ENCODE results near the gene SLC47A2. TPM values are rescaled to one million over a fixed set of nuclear protein-coding genes. Genes with fewer than 3 reads are reported as not detected.
"Not testable (repeated sequence)": the region's sequence is repeated elsewhere in the genome, so short reads cannot be mapped to it uniquely, and the experiment has no call there.

Gene SLC47A2
- polyA plus RNA-seq, 1 experiment = not detected

DNA sequence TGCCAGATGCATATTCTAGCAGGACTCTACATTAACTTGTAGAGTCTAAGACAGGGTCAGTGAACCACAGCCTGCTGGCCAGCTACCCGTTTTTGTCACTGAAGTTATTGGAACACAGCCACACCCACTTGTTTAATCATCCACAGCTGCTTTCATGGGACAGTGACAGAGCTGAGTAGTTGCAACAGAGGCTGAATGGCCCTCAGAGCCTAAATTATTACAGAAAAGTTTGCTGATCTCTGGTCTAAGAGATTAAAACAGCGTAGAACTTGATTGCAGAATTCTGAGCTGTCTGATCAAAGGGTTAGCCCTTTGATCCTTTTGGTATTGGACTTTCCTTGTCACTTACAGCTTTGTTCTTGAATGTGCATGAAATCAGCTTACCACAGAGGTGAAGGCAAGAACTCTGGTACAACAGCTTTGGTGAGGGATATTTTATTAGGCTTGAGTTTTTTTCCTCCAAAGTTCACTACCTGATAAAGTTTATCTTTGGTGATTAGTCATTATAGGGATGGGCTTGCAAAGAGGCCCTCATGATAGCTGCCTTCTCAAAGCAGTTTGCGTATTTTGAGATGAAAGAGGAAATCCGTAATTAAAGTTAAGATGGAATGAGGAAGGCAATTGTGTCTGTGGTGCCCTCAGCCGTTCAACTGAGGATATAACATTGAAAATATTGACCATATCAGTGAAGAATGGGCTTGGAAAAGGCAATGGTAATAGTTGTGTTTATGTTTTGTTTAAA is 44.2 kb downstream of the SLC47A2 start:
- CTCF ChIA-PET = interaction anchor here (1.0 to 2.0 kb wide), 7 partner anchors 11 to 309 kb away, joined by 3 to 9 read pairs (median 5); partner anchors contain the start of gene ALDH3A2
- H3K36me3 ChIP-seq (ENCODE audit: control insufficient read depth, insufficient read depth, low read length) = 0 out of 2 replicates have a peak, but pooled peaks cover 1% of the 10 kb centered on the region
- DNase-seq (ENCODE audit: low read depth) = no peak
- TF ChIP-seq, protein P1, sequence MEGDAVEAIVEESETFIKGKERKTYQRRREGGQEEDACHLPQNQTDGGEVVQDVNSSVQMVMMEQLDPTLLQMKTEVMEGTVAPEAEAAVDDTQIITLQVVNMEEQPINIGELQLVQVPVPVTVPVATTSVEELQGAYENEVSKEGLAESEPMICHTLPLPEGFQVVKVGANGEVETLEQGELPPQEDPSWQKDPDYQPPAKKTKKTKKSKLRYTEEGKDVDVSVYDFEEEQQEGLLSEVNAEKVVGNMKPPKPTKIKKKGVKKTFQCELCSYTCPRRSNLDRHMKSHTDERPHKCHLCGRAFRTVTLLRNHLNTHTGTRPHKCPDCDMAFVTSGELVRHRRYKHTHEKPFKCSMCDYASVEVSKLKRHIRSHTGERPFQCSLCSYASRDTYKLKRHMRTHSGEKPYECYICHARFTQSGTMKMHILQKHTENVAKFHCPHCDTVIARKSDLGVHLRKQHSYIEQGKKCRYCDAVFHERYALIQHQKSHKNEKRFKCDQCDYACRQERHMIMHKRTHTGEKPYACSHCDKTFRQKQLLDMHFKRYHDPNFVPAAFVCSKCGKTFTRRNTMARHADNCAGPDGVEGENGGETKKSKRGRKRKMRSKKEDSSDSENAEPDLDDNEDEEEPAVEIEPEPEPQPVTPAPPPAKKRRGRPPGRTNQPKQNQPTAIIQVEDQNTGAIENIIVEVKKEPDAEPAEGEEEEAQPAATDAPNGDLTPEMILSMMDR (IDR thresholded peaks at IDR 0.05; ENCODE audit: insufficient read depth, low read depth, low read length) = peak; percentile 34
- H3K27me3 ChIP-seq (ENCODE audit: control insufficient read depth, insufficient read depth, low read length) = no peaks in the 10 kb centered on the region
- H3K4me3 ChIP-seq (ENCODE audit: low read depth, low read length) = no peak overlapping the region
- POLR2A ChIA-PET = no interaction called here

DNA sequence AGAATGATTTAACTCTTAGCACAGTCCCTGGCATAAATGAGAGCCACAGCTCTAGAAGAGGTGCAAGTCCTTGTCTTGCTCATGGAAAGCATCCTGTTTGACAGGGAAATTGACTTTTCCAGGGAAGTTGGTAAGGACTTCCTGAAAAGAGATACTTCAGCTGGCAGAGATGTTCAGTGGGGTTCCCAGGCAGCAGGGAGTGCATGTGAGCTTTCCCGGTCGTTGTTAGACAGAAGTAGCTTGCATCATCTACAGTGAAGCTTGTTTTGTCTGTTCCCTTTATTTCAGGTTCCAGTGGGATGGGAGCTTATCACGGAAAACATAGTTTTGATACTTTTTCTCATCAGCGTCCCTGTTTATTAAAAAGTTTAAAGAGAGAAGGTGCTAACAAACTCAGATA is 45.0 kb downstream of the SLC47A2 start:
- POLR2A ChIA-PET = no interaction called here
- CTCF ChIA-PET = interaction anchor here (1.0 to 2.0 kb wide), 5 partner anchors 23 to 308 kb away, joined by 4 to 9 read pairs (median 5); partner anchors contain the start of gene ALDH3A2

DNA sequence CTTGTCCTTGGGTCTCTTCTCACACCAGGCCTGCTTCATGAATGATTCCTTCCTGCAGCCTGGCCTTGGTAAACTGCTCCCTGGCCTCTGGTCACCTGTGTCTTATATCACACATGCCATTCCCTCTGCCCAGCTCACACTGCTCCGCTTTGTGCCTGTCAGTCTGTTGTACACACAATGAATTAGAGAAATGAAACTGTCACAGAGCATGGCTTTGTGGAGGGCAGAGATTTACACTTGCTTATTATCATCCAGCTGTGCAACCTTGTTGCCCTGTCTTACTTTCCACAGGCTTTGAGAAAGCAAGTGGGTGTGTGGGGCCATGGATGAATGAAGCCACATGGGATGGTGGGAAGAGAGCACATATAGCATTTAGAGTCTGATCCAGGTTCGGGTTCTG is 45.5 kb downstream of the SLC47A2 start:
- Histone ChIP-seq H3K36me3 (ENCODE audit: control insufficient read depth, insufficient read depth, low read length) (no peaks in the 10 kb centered on the region), H3K27me3 (ENCODE audit: control insufficient read depth, insufficient read depth, low read length) (no peaks in the 10 kb centered on the region), H3K4me3 (ENCODE audit: low read depth, low read length) (no peak overlapping the region)
- CTCF ChIA-PET = interaction anchor here (2.0 kb wide), 3 partner anchors 22 to 308 kb away, joined by 4 to 9 read pairs (median 6); partner anchors contain the start of gene ALDH3A2
- POLR2A ChIA-PET = no interaction called here
- TF ChIP-seq, protein P1 (IDR thresholded peaks at IDR 0.05; ENCODE audit: insufficient read depth, low read depth, low read length) = no peak
- DNase-seq (ENCODE audit: low read depth) = no peak

More for the DNA sequence above, 45.0 kb downstream of the SLC47A2 start:
- Histone ChIP-seq H3K36me3 (ENCODE audit: control insufficient read depth, insufficient read depth, low read length) (no peaks in the 10 kb centered on the region), H3K4me3 (ENCODE audit: low read depth, low read length) (no peak overlapping the region), H3K27me3 (ENCODE audit: control insufficient read depth, insufficient read depth, low read length) (no peaks in the 10 kb centered on the region)
- DNase-seq (ENCODE audit: low read depth) = no peak
- TF ChIP-seq, protein P1 (IDR thresholded peaks at IDR 0.05; ENCODE audit: insufficient read depth, low read depth, low read length) = no peak

DNA sequence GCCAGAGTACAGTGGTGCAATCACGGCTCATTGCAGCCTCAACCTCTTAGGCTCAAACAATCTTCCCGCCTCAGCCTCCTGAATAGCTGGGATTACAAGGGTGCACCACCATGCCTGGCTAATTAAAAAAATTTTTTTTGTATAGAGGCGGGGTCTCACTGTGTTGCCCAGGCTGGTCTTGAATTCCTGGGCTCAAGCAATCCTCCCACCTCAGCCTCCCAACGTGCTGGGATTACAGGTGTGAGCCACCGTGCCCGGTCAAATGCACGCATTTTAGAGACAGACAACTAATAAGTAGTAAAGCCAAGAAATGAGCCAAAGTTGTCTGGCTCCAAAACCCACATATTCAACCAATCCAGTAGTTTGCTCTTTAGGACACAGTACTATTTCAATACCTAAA is 46.7 kb downstream of the SLC47A2 start:
- CTCF ChIA-PET = interaction anchor here (0.9 kb wide), 1 partner anchor 12 kb away, joined by 4 read pairs; no protein-coding TSS in a partner anchor
- DNase-seq (ENCODE audit: low read depth); POLR2A ChIA-PET; H3K36me3 ChIP-seq (ENCODE audit: control insufficient read depth, insufficient read depth, low read length); H3K27me3 ChIP-seq (ENCODE audit: control insufficient read depth, insufficient read depth, low read length); H3K4me3 ChIP-seq (ENCODE audit: low read depth, low read length): not testable (repeated sequence)

DNA sequence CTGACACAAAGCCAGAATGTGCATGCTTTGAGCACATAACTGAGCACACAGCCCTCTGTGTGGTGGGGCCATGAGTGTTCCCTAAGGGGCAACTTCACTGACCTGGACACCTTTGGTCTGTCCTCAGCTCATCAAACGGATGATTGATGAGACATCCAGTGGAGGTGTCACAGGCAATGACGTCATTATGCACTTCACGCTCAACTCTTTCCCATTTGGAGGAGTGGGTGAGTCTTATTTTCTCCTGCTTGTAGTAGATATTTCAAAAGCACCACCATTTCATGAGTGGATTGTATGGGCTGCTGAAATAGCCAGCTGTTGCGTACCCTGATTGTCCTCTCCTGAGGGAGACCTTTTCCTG is 51.6 kb downstream of the SLC47A2 start:
- Histone ChIP-seq H3K4me3 (ENCODE audit: low read depth, low read length) (no peak overlapping the region), H3K27me3 (ENCODE audit: control insufficient read depth, insufficient read depth, low read length) (no peaks in the 10 kb centered on the region), H3K36me3 (ENCODE audit: control insufficient read depth, insufficient read depth, low read length) (peaks cover 1% of the 10 kb centered on the region)
- ChIA-PET POLR2A (no interaction called here), CTCF (interaction anchor here (0.8 kb wide), 1 partner anchor 31 kb away, joined by 3 read pairs; no protein-coding TSS in a partner anchor)
- no peak for DNase-seq (ENCODE audit: low read depth)
- TF ChIP-seq, protein P1 (IDR thresholded peaks at IDR 0.05; ENCODE audit: insufficient read depth, low read depth, low read length) = no peak
